ENCODE results near the gene TMED9.

GRCh38 chr5:177546258-177546741, 45.7 kb upstream of the TMED9 start:
- TF ChIP-seq POLR2A (IDR thresholded peaks at IDR 0.05) (no peak), CTCF (IDR thresholded peaks at IDR 0.05) (no peak)
